Psoas muscle (tissue), 8 donors: Measurements from ENCODE around the gene ZNHIT6. TPM values are rescaled to one million over a fixed set of nuclear protein-coding genes. Genes with fewer than 3 reads are reported as not detected.

ENCODE experiments used
- ATAC-seq, 4 donors: fragments of 200-7000 bp; cut with Tn5 transposase; one replicate each; pipeline ENCODE4 v1.9.1; 2020; ENCODE audit warnings: moderate library complexity in 3 of 4, mild to moderate bottlenecking in 2 of 4
- DNase-seq, 2 donors: peaks; one replicate each; pipeline ENCODE4 v3.0.0-alpha.2; 2020
- H3K27ac ChIP-seq: fragments of 200-600 bp; one replicate; pipeline ENCODE4 v1.8.0; 2022
- H3K27me3 ChIP-seq, 3 donors: fragments of 200-600 bp in 1 of 3; one replicate each; pipeline versions ENCODE4 v1.6.1 to v1.8.0; 2013 to 2022; ENCODE audit warnings: low read length in 2 of 3, mild to moderate bottlenecking in 2 of 3, moderate library complexity in 1 of 3; ENCODE audit not compliant: insufficient read depth in 3 of 3
- H3K36me3 ChIP-seq, 2 donors: fragments of 200-600 bp in 1 of 2; one replicate each; pipeline versions ENCODE4 v1.6.1 to v1.8.0; 2013 to 2022; ENCODE audit warnings: low read depth in 1 of 2, mild to moderate bottlenecking in 1 of 2, moderate library complexity in 1 of 2; ENCODE audit not compliant: insufficient read depth in 1 of 2
- H3K4me1 ChIP-seq: fragments of 200-600 bp; one replicate; pipeline ENCODE4 v1.8.0; 2022
- H3K4me3 ChIP-seq: fragments of 200-600 bp; one replicate; pipeline ENCODE4 v1.8.0; 2022; ENCODE audit warnings: mild to moderate bottlenecking
- H3K9me3 ChIP-seq: fragments of 200-600 bp; one replicate; pipeline ENCODE4 v1.8.0; 2022
- WGBS, 3 donors: extraction: QIAGEN DNeasy Blood & Tissue Kit; methylation state at CpG; one replicate each; pipeline versions ENCODE4 v1.1.6 to v1.1.7; 2013; 5-methylcytosine and 5-hydroxymethylcytosine counted together
- intact Hi-C, 2 donors: fragments of 100-400 bp; cut with DNase I; formaldehyde crosslinking; loops; one replicate each; pipeline versions ENCODE4 v1.11.0 to v1.14.2; 2022
- polyA plus RNA-seq, 3 donors: library from polyadenylated mRNA; stranded (reverse); fragments of 200-250 nt; gene quantifications; one replicate each; pipeline ENCODE4 v1.2.3, GENCODE V29; 2013
- total RNA-seq, 4 donors: library from RNA; stranded (reverse); fragmentation: NEBNext Ultra II Directional in 2 of 4; extraction: Animal tissue kit (Norgen Biotek cat#: 25700) in 2 of 4; gene quantifications; one replicate each; pipeline versions ENCODE4 v1.2.1 to v1.2.4, GENCODE V29; 2021 to 2023
- TF ChIP-seq, protein P1 (sequence below): fragments of 200-600 bp; IDR thresholded peaks from one replicate; pipeline ENCODE4 v1.8.0; 2022; ENCODE audit warnings: antibody characterized with exemption
- donor health status: healthy with polysubstance abuse.
- donor health status: DM: no; HTN: no; CAD: no; lungs with moderate emphysema.
- donor health status: Bipolar disorder and iron deficiency.
- donor health status: healthy.
- donor health status: DM: yes; HTN: yes; CAD: no.
- donor health status: DM: no; HTN: no; CAD: no.
- donor health status: DM: no; HTN: no; CAD: no.
- donor health status: DM: yes; HTN: yes; CAD: no.

Gene ZNHIT6
- total and polyA plus RNA-seq, 7 donors, result 3.6 to 13.5 (median 12.3) TPM

DNA sequence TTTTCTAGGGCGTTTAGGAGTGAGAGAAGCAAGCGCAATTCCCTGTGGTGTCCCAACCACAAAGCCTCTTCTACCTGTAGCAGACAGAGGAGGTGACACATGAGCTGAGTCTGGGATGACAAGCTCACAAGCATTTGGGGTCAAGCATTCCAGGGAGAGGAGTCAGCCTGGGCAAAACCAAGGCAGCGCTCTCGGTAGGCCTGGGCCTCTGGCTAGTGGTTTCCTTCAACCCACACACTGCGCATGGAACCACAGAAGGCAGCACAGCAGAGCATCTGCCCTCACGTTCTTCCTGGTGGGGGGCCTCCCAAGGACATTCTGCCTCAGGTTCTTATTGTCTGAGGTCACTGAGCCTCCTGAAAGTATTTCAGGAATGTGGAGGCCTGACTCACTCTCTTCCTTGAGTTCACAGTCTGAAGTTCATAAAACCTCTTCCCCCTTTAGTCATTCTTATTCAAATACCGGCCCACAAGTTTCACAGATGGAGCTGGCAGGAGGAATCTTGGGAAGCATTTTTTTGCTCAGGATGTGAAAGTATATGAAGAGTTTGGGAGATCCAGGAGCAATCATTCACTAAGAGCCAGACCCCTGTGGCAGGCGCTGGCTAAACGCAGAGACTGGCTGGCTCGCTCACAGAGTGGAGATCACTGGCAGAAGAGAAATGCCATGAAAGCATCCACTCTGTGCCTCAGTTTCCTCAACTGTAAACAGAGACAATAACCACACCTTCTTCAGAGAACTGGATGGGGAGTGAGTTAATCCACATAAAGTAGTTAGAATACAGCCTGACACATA lies 100.9 kb downstream of the ZNHIT6 start:
- intact Hi-C loops, result no loop called here
- H3K9me3 ChIP-seq, result no peaks in the 10 kb centered on the region
- H3K27ac ChIP-seq, result peak overlapping the region; percentile 39
- TF ChIP-seq, protein P1, sequence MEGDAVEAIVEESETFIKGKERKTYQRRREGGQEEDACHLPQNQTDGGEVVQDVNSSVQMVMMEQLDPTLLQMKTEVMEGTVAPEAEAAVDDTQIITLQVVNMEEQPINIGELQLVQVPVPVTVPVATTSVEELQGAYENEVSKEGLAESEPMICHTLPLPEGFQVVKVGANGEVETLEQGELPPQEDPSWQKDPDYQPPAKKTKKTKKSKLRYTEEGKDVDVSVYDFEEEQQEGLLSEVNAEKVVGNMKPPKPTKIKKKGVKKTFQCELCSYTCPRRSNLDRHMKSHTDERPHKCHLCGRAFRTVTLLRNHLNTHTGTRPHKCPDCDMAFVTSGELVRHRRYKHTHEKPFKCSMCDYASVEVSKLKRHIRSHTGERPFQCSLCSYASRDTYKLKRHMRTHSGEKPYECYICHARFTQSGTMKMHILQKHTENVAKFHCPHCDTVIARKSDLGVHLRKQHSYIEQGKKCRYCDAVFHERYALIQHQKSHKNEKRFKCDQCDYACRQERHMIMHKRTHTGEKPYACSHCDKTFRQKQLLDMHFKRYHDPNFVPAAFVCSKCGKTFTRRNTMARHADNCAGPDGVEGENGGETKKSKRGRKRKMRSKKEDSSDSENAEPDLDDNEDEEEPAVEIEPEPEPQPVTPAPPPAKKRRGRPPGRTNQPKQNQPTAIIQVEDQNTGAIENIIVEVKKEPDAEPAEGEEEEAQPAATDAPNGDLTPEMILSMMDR, result no peak
- H3K4me1 ChIP-seq, result peaks cover 9% of the 10 kb centered on the region
- no peaks in the 10 kb centered on the region for H3K36me3 ChIP-seq
- 73 to 85% (median 84%) methylated on average over 10 of the region's 10 CpGs for WGBS, 3 donors
- no peak overlapping the region for H3K4me3 ChIP-seq
- ATAC-seq (peak in 3 of 4 donors; percentile 57 to 77 (median 76)), DNase-seq (no peak)
- no peaks in the 10 kb centered on the region for H3K27me3 ChIP-seq

DNA sequence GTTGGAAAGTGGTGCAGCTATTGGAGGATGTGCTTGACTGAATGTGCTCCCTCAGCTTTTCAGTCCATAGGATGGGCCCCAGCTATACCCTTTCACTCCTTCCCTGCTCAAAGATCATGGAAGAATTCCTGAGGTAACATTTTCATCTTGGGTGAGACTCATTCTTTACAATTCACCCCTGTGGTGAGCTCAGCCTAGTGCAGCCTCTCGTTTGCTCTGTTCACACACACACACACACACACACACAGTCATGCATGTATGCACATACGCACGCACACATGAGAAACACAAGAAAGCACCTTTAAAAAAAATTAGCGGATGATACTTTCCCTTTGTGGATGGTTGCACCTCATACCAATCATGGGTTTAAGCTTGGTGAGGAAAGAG lies 101.8 kb downstream of the ZNHIT6 start:
- H3K27ac ChIP-seq, result no peak overlapping the region
- H3K36me3 ChIP-seq, result no peaks in the 10 kb centered on the region
- intact Hi-C loops, result no loop called here
- ATAC-seq (no peak), DNase-seq (no peak)
- TF ChIP-seq, protein P1, result no peak
- H3K4me1 ChIP-seq, result peaks cover 2% of the 10 kb centered on the region
- H3K27me3 ChIP-seq, result no peaks in the 10 kb centered on the region
- 83 to 97% (median 96%) methylated on average over 4 of the region's 4 CpGs for WGBS, 3 donors
- H3K9me3 ChIP-seq, result no peaks in the 10 kb centered on the region
- no peak overlapping the region for H3K4me3 ChIP-seq

DNA sequence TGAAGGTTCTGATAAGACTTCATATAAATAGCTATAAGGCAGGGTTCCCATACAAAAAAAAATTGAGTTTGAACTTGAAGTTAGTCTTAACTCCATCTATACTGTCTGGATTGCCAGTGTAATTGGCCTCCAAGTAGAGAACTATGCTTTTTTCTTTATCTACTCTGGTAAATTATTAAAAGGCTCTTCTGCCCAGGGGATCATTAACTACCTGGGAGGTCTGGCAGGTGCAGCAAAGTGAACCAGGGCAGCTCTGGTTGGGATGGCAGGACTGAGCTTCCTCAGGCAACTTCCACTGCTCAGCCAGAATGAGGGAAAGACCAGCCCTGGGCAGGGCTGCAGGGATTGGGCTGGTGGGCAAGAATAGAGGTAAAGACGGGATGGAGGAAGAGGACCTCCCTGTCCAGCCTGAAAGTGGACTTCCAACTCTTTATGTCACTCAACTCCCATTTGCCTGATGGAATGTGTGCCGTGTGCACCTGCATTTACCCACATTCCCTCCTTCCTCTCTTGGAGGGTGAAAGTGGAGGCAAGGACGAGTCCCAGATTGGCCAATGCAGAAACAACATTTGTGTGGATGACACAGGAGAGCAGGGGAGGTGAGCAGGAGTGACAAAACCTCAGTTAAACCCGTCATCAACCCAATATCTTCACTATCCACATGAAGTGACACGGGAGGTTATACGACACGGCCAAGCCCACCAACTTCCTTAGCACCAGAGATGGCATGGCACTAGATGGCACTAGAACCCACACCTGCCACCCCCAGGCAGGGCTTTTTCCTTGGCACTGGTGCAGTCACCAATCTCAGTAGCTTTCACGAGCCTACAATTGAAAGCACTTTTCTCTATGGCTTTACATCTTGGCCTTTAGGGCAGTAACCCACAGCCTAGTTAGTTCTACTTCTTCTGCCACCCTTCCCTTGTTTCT lies 102.5 kb downstream of the ZNHIT6 start:
- TF ChIP-seq, protein P1, result no peak
- 77 to 93% (median 82%) methylated on average over 8 of the region's 8 CpGs for WGBS, 3 donors
- peak in 3 of 4 donors; percentile 40 to 68 (median 51) for ATAC-seq
- H3K4me1 ChIP-seq, result peaks cover 2% of the 10 kb centered on the region
- H3K9me3 ChIP-seq, result no peaks in the 10 kb centered on the region
- H3K27ac ChIP-seq, result no peak overlapping the region
- no peak for DNase-seq
- intact Hi-C loops, result no loop called here
- no peaks in the 10 kb centered on the region for H3K36me3 ChIP-seq
- H3K27me3 ChIP-seq, result no peaks in the 10 kb centered on the region
- no peak overlapping the region for H3K4me3 ChIP-seq

DNA sequence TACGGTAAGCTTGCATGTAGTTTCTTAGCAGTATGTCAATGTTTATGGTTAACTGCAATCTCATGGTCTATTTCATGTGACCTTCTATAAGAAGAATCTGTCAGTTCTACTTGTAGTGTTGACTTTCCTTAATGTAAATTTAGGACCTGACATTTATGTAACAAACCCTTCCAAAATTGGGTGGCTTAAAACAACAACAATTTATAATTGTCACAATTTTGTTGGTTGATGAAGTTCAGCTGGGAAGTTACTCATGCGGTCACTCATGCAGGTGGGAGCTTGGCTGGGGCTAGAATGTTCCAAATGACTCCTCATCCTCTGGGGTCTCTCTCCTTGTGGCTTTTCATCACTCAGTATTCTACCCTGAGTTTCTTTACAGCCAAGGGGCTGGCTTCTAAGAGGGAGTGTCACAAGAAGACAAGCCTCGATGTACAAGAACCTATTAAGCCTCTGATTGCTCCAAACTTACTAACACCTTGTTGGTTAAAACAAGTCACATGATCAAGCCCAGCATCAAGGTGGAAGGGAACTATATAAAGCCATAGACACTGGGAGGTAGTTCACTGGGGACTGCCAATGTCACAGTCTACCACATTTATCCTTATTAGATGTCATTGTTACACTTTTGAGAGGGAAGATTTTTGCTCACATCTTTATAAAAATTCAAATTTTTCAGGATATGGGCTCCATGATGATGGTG lies 103.8 kb downstream of the ZNHIT6 start:
- Histone ChIP-seq H3K36me3 (no peaks in the 10 kb centered on the region), H3K4me1 (peaks cover 15% of the 10 kb centered on the region), H3K27ac (no peak overlapping the region), H3K9me3 (no peaks in the 10 kb centered on the region), H3K27me3 (no peaks in the 10 kb centered on the region), H3K4me3 (no peak overlapping the region)
- ATAC-seq (no peak), DNase-seq (no peak)
- intact Hi-C loops, result no loop called here
- 84 to 92% (median 90%) methylated on average over 3 of the region's 3 CpGs for WGBS, 3 donors
- TF ChIP-seq, protein P1, result no peak
